ENCODE measurements around the gene MRPL58.
"Not testable (repeated sequence)": the region's sequence is repeated elsewhere in the genome, so short reads cannot be mapped to it uniquely, and the experiment has no call there.

Gene MRPL58

DNA sequence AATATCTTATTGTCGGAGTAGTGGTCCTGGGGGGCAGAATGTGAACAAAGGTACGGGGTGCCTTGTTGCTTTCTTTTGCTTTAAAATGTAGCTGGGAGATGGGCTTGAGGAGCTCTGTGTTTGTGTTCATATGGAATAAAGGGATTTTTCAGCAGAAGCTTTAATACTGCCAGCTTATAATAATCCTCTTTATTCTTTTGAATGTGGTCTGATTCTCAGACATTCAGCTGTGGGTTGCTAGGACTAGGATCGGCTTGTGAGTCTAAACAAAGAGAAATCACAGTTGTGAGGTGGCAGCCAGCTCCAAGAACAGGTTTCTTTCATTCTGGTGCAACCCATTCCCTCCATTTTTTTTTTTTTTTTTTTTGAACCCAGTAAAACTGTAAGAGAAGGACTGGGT is 7.2 kb downstream of the MRPL58 start:
- no peak for DNase-seq

DNA sequence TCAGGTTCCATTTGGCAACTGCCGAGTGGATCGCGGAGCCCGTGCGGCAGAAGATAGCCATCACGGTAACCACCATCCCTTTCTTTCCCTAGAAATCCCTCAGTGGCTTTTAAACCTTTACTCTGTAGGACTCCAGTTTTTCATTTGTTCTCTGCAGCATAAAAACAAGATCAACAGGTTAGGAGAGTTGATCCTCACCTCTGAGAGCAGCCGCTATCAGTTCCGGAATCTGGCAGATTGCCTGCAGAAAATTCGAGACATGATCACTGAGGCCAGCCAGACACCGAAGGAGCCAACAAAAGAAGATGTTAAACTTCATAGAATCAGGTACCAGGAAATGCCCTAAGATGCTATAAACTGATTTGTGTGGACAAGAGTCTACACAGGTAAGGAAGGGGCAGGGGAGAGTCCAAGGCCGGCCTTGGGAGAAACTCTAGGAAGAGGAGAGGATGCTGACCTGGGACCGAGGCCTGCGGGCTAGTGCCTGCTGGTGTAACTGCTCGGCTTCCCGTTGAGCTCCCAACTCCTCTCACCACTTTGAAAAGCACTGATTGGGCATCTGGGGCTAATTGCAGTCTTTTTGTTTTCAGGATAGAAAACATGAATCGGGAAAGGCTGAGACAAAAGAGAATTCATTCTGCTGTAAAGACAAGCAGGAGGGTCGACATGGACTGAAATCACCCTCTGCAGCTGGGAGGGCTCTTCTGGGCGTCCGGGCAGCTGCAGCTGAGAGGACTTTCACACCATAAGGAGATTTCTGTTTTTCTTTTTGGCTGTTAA is 8.1 kb downstream of the MRPL58 start:
- no peak for DNase-seq

DNA sequence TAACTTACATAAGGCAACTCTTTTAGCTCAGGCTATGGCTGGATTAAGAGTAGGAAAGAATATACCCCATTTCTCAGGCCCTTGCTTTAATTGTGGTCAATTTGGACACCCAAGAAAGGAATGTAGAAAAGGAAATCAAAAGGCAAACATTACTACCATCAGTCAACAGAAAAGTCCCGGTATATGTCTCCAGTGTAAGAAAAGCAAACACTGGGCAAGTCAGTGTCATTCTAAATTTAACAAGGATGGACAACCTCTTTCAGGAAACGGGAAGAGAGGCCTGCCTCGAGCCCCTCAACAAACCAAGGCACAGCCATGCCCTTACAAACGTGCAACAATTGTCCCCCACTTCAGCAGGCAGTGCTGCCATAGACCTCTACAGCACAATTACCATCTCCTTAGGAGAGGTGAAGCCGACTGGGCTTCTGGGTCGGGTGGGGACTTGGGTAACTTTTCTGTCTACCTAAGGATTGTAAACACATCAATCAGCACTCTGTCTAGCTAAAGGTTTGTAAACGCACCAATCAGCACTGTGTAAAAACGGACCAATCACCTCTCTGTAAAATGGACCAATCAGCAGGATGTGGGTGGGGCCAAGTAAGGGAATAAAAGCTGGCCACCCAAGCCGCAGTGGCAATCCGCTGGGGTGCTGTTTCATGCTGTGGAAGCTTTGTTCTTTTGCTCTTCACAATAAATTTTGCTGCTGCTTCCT is 12.4 kb downstream of the MRPL58 start:
- no peak for DNase-seq

DNA sequence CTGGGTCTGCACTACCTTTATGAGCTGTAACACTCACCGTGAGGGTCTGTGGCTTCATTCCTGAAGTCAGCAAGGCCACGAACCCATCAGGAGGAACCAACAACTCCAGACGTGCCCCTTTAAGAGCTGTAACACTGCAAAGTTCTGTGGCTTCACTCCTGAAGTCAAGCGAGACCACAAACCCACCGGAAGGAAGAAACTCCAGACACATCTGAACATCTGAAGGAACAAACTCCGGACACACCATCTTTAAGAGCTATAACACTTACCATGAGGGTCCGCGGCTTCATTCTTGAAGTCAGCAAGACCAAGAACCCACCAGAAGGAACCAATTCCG is 12.9 kb downstream of the MRPL58 start:
- DNase-seq, result not testable (repeated sequence)

DNA sequence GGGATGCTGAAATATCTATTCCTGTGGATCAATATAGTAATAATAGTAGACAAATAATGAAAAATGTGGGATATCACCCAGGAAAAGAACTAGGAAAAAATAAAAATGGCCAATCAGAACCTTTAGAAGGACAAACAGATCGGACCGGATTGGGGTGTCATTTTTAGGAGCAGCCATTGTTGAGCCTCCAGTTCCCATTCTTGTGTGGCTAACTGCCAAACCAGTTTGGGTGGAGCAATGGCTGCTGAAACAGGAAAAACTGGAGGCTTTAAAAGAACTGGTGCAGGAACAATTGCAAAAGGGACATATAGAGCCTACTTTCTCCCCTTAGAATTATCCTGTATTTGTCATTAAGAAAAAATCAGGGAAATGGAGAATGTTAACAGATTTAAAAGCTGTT is 14.2 kb downstream of the MRPL58 start:
- DNase-seq, result not testable (repeated sequence)

DNA sequence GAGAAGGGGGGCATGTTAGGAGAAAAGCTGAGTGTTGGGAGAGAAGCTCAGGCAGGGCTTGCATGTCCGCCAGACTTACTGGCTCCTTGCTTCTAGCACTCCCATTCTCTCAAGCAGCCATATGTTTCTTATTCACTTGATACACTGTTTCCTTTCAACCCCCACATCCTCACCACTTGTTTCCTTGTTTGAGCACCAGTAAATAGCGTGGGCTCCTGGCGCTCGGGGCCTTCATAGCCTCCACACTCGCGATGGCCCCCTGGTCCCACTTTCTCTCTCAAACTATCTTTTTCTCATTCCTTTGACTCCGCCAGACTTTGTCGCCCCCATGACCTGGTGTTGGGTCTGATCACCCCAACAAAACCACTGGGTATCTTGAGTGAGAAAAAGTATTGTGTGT is 17.7 kb downstream of the MRPL58 start:
- no peak for DNase-seq

DNA sequence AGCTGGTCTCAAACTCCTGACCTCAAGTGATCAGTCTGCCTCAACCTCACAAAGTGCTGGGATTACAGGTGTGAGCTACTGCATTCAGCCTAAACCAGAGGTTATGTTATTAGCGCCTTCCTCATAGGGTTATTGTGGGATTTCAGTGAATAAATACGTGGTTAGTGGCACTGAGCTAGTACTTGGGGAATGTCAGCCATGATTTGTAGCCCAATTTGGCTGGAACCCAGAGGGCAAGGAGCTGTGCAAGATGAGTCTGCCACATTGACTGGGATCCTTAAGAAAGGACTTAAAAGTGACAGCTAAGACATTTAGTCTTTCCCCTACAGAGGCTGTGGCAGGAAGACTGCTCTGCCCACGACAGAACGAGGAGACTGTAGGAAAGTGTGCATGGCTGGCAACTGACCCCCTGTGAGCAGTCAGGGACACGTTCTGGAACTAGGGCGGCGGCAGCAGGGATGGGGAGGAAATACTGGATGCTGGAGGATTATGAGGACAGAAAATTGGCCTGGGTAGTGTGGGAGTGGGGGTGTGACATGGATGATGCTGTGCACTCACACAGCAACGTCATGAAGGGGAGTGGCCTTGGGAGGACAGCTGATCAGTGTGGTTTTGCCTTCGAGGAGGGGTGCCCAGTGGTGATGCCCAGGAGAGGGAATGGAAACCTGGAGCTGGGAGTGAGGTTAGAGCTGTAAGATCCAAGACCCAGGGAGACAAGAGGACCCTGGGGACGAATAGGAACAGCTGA is 19.7 kb downstream of the MRPL58 start:
- DNase-seq, result peak; percentile 59 to 65

DNA sequence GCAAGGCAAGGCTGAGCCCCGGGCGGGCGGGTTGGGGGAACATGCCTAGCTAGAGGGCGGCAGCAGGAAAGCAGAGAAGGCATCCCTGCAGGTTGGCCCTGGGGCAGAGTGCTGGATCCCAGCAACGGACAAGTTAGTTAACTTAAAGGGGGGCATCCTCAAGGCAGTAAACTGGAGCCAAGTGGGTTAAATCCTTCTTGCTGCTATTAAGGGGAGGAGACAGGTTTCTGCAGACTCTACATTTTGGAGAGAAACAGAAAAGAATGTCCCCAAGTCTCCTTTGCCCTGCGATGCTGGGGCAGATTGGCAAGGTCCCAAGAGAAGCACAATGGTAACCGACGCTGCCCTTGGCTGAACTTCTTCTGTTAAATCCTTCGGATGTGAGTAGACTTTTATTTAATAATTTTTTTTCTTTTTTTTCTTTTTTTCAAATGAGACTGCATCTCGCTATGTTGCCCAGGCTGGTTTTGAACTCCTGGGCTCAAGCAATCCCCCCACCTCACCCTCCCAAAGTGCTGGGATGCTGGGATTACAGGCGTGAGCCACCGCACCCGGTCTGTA is 20.3 kb downstream of the MRPL58 start:
- no peak for DNase-seq

DNA sequence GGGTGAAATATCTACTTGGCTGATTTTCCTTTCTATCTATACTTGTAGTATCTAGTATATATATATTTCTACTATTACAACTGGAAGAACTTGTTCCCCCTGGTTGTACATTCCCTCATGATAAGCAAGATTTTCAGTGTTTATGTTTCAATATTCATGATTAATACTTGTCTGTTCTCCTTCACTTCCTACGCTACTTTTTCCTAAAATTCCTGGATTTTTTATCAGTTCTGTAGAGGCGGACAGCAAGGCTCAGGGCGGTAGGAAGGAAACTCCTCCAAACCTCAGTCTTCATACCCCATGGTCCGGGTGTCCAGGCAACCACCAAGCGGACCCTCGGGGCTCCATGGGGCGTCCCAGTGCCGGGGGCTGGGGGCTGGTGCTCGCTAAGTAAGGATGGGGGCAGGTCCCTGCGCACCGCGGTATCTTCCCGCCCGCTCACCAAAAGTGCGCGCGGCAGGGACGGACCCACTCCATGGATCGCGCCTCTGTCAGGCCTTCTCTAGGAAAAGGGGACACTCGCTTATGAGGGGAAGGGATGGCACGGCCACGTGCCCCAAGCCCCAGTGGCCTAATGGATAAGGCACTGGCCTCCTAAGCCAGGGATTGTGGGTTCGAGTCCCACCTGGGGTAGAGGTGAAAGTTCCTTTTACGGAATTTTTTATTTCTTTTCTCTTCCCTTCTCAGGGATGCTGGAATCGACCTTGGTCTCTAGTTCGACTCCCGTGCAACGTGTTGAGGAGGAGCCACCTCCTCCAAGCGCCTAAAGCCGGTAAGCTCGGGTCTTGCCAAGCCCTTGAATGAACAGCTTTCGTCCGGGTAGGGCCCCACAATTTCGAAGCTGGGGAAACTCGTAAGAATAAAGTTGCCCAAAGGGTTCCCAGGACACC is 21.1 kb downstream of the MRPL58 start:
- peak; percentile 70 to 87 for DNase-seq

DNA sequence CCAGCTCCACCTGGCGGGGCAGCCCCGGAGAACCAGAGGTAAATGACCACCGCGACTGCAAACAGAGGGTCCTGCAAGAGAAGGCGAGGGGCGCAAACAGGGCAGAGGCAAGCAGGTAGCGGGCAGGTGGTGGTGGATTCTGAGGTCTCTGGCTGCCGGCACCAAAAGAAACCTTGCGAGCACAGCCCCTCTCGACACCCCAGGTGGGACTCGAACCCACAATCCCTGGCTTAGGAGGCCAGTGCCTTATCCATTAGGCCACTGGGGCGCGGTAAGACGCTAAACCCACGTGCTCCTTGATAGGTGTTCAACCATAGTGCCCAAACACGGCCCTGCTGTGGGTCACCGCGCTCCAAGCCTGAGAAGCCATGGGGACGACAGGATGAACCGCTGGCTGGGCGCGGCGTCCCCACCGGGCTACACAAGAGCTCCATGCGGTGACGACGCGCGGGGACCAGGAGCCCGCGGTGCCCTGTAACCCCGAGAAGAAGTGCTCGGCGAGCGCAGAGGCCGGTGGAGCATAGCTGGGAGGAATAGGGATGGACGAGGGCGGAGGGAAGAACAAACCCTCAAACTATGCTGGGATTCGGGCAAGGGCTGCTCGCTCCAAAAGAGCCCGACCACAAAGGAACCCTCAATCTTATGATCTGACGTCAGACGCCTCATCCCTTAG is 21.9 kb downstream of the MRPL58 start:
- peak; percentile 75 to 79 for DNase-seq

DNA sequence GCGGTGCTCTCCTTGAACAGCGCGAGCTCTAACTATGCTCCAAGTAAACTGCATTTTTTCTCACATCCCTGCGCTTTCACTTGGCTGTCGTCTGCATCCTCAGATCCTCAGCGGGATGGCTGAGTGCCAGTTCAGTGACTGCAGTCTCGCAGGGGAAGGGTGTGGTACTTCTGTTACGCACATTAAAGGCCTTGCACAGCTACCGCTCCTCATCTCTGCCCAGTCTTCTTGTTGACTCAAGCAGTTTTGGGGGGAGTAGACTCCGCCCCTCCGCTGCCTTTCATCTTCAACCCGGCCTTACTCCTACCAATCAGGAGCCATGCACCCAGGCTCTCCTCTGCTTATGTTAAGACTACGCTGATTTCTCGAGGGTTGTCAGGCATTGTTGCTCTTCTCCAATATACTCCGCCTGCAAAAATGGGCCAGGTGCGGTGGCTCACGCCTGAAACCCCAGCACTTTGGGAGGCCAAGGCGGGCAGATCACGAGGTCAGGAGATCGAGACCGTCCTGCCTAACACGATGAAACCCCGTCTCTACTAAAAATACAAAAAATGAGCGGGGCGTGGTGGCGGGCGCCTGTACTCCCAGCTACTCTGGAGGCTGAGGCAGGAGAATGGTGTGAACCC is 24.3 kb downstream of the MRPL58 start:
- peak; percentile 82 to 85 for DNase-seq

DNA sequence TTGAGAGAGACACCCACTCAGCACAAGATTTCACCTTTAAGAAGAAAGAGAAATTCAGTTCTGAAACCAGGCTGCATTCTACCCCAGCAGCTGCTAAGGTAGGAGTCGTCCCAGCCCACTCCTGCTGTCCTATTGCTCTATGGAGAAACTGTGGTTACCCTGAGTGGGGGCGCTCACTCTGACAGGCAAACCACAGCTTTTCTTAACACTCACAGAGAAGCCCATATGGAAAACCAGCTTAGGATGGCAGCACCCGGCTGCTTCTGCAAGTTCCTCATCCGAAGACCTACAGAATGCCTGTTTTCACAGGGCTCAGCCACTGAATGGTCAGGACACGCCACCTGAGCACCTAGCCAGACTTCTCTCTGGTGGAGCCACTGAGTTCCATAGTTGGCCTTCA is 26.8 kb downstream of the MRPL58 start:
- no peak for DNase-seq

DNA sequence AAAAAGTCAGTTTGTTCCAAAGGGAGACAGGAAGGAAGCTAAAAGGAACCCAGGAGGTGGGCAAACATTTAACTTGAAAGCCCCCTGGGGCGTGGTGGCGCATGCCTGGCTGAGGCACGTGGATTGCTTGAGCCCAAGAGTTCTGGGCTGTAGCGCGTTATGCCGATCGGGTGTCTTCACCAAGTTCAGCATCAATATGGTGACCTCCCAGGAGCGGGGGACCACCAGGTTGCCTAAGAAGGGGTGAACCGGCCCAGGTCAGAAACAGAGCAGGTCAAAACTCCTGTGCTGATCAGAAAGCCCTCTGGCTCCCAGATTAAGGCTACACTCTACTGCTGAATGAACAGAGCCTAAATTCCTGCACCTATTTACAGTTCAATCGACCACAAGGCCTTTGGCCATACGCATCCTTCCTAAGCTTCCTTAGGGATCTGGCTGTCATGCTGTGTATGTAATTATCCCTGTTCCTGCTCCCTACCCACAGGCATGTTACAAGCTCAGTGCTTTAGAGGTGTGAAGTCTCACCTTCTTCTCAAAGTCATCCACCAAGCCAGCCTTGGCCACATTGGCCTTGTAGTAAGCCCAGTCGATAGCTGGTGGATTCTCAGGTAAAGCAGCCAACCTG is 29.3 kb downstream of the MRPL58 start:
- DNase-seq, result no peak

DNA sequence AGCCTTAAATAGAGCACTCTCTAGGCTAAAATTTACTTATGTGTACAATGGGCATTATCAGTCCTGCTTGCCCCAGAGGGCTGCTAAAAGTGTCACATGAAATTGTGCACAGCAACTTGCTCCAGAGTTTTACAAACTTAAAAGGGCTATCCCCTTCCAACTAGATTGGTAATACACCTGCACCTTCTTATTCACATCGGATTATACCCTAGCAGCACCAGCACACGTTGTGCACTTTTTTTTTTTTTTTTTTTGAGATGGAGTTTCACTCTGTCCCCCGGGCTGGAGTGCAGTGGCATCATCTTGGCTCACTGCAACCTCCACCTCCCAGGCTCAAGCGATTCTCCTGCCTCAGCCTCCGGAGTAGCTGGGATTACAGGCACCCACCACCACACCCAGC is 31.3 kb downstream of the MRPL58 start:
- not testable (repeated sequence) for DNase-seq

DNA sequence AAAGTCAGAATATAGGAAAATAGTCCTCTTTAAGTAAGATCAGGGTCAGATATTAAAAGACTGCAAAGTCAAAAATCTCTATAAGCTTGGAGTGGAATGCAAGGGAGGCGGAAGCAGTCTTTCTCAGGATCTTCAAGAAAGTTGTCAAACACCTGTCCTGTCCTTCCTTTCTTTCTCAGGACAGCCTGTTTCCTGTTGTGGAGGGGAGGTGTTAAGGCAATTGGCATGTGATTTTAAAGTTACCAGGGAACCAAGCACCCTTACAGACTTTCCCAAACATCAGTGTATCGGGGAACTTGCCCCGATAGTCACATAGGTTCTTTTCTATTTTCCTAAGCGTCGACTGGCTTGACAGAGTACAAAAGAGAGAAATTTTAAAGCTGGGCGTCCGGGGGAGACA is 32.2 kb downstream of the MRPL58 start:
- no peak for DNase-seq

DNA sequence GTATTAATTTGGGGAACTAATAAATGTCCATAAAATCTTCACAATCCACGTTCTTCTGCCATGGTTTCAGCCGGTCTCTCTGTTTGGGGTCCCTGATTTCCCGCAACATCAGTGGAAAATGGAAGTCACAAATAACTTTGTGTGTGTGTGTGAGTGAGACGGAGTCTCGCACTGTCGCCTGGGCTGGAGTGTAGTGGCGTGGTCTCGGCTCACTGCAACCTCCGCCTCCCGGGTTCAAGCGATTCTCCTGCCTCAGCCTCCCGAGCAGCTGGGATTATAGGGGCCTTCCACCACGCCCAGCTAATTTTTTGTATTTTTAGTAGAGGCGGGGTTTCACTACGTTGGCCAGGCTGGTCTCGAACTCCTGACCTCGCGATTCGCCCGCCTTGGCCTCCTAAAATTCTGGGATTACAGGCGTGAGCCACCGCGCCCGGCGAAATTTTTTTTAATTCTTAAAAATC is 33.5 kb downstream of the MRPL58 start:
- DNase-seq, result not testable (repeated sequence)

DNA sequence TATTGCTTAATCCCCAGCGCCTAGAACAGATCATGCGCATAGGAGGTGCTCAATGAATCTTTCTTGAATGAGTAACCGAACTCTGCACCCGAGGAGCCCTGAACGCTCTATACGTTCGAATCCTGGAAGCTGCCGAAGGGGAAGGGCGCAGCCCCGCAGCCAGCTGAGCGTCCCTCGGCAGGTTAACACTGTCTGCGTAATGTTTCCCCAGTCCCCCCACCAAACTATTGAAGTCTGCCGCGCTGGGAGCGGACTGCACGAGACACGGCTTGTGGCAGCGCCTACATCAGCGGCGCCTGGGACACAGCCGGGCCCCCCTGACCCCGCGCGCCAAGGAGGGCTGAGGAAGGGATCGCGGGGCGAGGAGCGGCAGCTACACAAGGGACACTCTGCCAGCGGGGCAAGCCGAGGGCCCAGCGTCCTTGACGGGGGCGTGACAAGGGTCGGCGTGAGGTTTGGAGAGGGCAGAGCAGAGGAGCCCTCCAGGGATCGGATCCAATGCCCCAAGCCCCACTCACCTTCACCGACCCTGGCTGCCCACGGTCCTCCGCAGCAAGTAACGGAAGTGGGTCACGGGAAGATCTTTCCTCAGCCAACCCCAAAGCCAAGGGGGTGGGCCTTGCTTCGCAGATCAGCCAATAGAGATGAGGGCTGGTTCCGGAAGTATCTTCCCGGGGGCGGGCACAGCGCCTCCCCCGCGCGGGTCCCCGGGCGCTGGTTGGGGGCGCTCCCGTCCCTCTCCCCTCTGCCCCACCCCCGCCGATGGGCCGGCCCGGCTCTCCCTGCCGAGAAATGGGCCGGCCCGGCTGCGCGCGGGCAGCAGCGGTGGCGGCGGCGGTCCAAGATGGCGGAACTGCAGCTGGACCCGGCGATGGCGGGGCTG is 34.2 kb downstream of the MRPL58 start, which contains the start of the genes ATP5PD and KCTD2:
ATP5PD (minus strand) TSS at position 563 of the 883 bp plus-strand sequence. CDS start 4,319 bp downstream, outside the sequence.
KCTD2 (plus strand) TSS at position 819 of the 883 bp plus-strand sequence; CDS start at position 845, 26 bp downstream.
- peak; percentile 92 to 94 for DNase-seq

DNA sequence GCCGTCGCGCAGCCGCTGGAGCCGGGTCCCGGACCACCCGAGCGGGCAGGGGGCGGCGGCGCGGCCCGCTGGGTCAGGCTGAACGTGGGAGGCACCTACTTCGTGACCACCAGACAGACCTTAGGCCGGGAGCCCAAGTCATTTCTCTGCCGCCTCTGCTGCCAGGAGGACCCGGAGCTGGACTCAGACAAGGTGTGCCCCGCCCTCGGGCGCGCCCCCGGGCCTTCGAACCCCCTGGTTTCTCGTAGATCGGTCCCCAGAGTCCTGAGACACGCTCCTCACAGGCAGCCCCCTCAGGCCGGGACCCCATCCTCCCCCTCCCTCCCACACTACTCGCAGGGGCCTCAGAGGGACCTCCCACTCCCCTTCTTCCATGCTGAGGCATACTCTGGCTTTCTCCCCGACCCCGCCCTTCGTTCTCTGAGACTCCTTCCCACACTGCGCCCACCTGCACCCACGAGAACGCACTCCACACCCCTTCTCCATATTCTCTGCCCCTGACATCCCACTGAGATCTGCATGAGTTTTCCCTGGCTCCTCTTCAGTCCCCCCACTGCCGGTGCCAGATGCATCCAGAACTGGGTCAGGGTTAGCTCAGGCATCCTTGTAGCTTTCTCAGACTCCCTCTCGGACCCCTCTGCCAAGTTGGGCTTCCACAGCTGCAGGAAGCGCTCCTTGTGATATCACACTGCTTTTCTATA is 35.1 kb downstream of the MRPL58 start:
- DNase-seq, result peak; percentile 29 to 38

All from activated CD4-positive, alpha-beta T cell treated with anti-CD3 and anti-CD28 coated beads for 4 hours (primary cell).